IMR-90 (cell line): ENCODE results near the gene TIRAP. TPM values are rescaled to one million over a fixed set of nuclear protein-coding genes. Genes with fewer than 3 reads are reported as not detected.

ENCODE experiments used
- ATAC-seq: fragments of 200-7000 bp; cut with Tn5 transposase; 2 replicates; pipeline ENCODE4 v1.9.1; 2020; ENCODE audit warnings: low read depth, mild to moderate bottlenecking, moderate library complexity
- BruUV-seq: library from RNA; stranded (reverse); fragments of 400-500 nt; replicated peaks from 2 replicates; lab custom pipeline; 2021; lab: Mats Ljungman, UMichigan
- CTCF ChIA-PET: fragments of 300-600 bp; formaldehyde crosslinking; extraction: SDS; loops from one replicate; lab custom pipeline; 2021; ENCODE audit warnings: antibody characterized with exemption; lab: Yijun Ruan, JAX
- POLR2A ChIA-PET: fragments of 300-600 bp; sonication (Branson Sonifier 250); formaldehyde crosslinking; loops from one replicate; lab custom pipeline; 2022; ENCODE audit warnings: antibody characterized with exemption; ENCODE audit not compliant: unreplicated experiment; lab: Charles Lee
- DNase-seq: peaks from one replicate; pipeline ENCODE4 v3.0.0; 2013
- H2AFZ ChIP-seq: replicated peaks from 2 replicates; pipeline ENCODE3; 2013; ENCODE audit warnings: low read length, mild to moderate bottlenecking; ENCODE audit not compliant: poor library complexity
- H2AK5ac ChIP-seq: 2 replicates; pipeline ENCODE4 v1.6.1; 2013; ENCODE audit warnings: low read depth, low read length, inconsistent platforms
- H2AK9ac ChIP-seq: replicated peaks from 2 replicates; pipeline ENCODE3; 2013; ENCODE audit warnings: mild to moderate bottlenecking, low read depth, low read length, moderate library complexity; ENCODE audit not compliant: poor library complexity
- H2BK120ac ChIP-seq: 2 replicates; pipeline ENCODE4 v1.6.1; 2013; ENCODE audit warnings: low read depth, low read length, inconsistent platforms
- H2BK15ac ChIP-seq: 3 replicates; pipeline ENCODE4 v1.6.1; 2013; ENCODE audit warnings: low read depth, low read length, inconsistent platforms
- H2BK20ac ChIP-seq: 2 replicates; pipeline ENCODE4 v1.6.1; 2013; ENCODE audit warnings: low read depth, mild to moderate bottlenecking, inconsistent platforms, low read length, moderate library complexity
- H2BK5ac ChIP-seq: 2 replicates; pipeline ENCODE4 v1.6.1; 2013; ENCODE audit warnings: mild to moderate bottlenecking, low read depth, low read length, inconsistent platforms; ENCODE audit not compliant: poor library complexity, severe bottlenecking
- H3K14ac ChIP-seq: replicated peaks from 2 replicates; pipeline ENCODE4 v1.6.1; 2013; ENCODE audit warnings: low read depth, low read length, inconsistent platforms
- H3K18ac ChIP-seq: 2 replicates; pipeline ENCODE4 v1.6.1; 2013; ENCODE audit warnings: low read depth, low read length, control low read depth
- H3K23ac ChIP-seq: 2 replicates; pipeline ENCODE4 v1.6.1; 2013; ENCODE audit warnings: low read depth, low read length, inconsistent platforms
- H3K27ac ChIP-seq: 2 replicates; pipeline ENCODE4 v1.5.1; 2013; ENCODE audit warnings: mild to moderate bottlenecking, control low read depth, low read length; ENCODE audit not compliant: insufficient read depth
- H3K27me3 ChIP-seq: 2 replicates; pipeline ENCODE4 v1.6.1; 2013; ENCODE audit warnings: low read length; ENCODE audit not compliant: control insufficient read depth, insufficient read depth
- H3K36me3 ChIP-seq: 2 replicates; pipeline ENCODE4 v1.6.1; 2013; ENCODE audit warnings: low read length, mixed read lengths; ENCODE audit not compliant: control insufficient read depth, insufficient read depth
- H3K4ac ChIP-seq: 2 replicates; pipeline ENCODE4 v1.6.1; 2013; ENCODE audit warnings: low read depth, low read length, inconsistent platforms
- H3K4me1 ChIP-seq: 2 replicates; pipeline ENCODE4 v1.6.1; 2013; ENCODE audit warnings: low read length, mixed read lengths; ENCODE audit not compliant: control insufficient read depth, insufficient read depth
- H3K4me2 ChIP-seq: 2 replicates; pipeline ENCODE4 v1.6.1; 2013; ENCODE audit warnings: low read depth, mild to moderate bottlenecking, control low read depth, low read length, moderate library complexity
- H3K4me3 ChIP-seq: 2 replicates; pipeline ENCODE4 v1.5.1; 2013; ENCODE audit warnings: low read depth, mild to moderate bottlenecking, control low read depth, low read length, moderate library complexity; ENCODE audit not compliant: insufficient read depth
- H3K56ac ChIP-seq: 2 replicates; pipeline ENCODE4 v1.6.1; 2013; ENCODE audit warnings: low read length, inconsistent platforms; ENCODE audit not compliant: insufficient read depth; ENCODE audit errors: extremely low read depth
- H3K79me1 ChIP-seq, 2 experiments: 2 replicates each; pipeline ENCODE4 v1.6.1; 2013; ENCODE audit warnings: low read length in 2 of 2, inconsistent platforms in 1 of 2, low read depth in 1 of 2
- H3K9ac ChIP-seq: 2 replicates; pipeline ENCODE4 v1.6.1; 2013; ENCODE audit warnings: low read depth, low read length, control low read depth
- H3K9me1 ChIP-seq: 2 replicates; pipeline ENCODE4 v1.6.1; 2013; ENCODE audit warnings: low read length, inconsistent platforms; ENCODE audit not compliant: insufficient read depth
- H3K9me3 ChIP-seq: 2 replicates; pipeline ENCODE4 v1.6.1; 2013; ENCODE audit warnings: low read length; ENCODE audit not compliant: control insufficient read depth, insufficient read depth
- H4K20me1 ChIP-seq: 2 replicates; pipeline ENCODE4 v1.6.1; 2013; ENCODE audit warnings: low read length, inconsistent platforms; ENCODE audit not compliant: insufficient read depth
- H4K5ac ChIP-seq: 2 replicates; pipeline ENCODE4 v1.6.1; 2013; ENCODE audit warnings: mild to moderate bottlenecking, low read depth, low read length, control low read depth
- H4K8ac ChIP-seq, 2 experiments: 2 replicates each; pipeline ENCODE4 v1.6.1; 2013; ENCODE audit warnings: low read depth in 2 of 2, low read length in 2 of 2, control low read depth in 1 of 2, inconsistent platforms in 1 of 2
- H4K91ac ChIP-seq: 2 replicates; pipeline ENCODE4 v1.6.1; 2013; ENCODE audit warnings: low read depth, low read length, inconsistent platforms; ENCODE audit not compliant: insufficient read depth
- BHLHE40 ChIP-seq: fragments of 150-350 bp; IDR thresholded peaks from 2 replicates; pipeline ENCODE4 v1.6.1; 2016; ENCODE audit warnings: mild to moderate bottlenecking, low read depth, low read length
- MAZ ChIP-seq: IDR thresholded peaks from 2 replicates; pipeline ENCODE4 v1.6.1; 2012; ENCODE audit warnings: low read depth, mild to moderate bottlenecking, low read length, improper control_type of control experiment, moderate library complexity, borderline replicate concordance
- MXI1 ChIP-seq: IDR thresholded peaks from 2 replicates; pipeline ENCODE4 v1.6.1; 2012; ENCODE audit warnings: low read depth, mild to moderate bottlenecking, low read length, moderate library complexity, borderline replicate concordance
- USF2 ChIP-seq: fragments of 150-350 bp; IDR thresholded peaks from 2 replicates; pipeline ENCODE4 v1.6.1; 2017; ENCODE audit warnings: mild to moderate bottlenecking, antibody characterized with exemption, low read length, low read depth
- WGBS, 2 experiments: methylation state at CpG; one replicate each; pipeline versions ENCODE4 v1.1.5 to v1.1.7; 2013; ENCODE audit warnings: missing lambda C conversion rate in 2 of 2; ENCODE audit not compliant: insufficient read length in 1 of 2; ENCODE audit errors: extremely low coverage in 2 of 2; 5-methylcytosine and 5-hydroxymethylcytosine counted together
- dilution Hi-C: fragments of 300-500 bp; cut with HindIII; formaldehyde crosslinking; loops from one replicate; pipeline ENCODE4 v1.14.3; 2018; ENCODE audit warnings: low sequenced_read_pairs; ENCODE audit not compliant: unreplicated experiment
- in situ Hi-C: fragments of 300-500 bp; cut with MboI; formaldehyde crosslinking; loops from 3 replicates; pipeline ENCODE4 v1.14.3; 2019; ENCODE audit warnings: low sequenced_read_pairs, inconsistent platforms, mixed read lengths
- intact Hi-C: fragments of 100-400 bp; cut with micrococcal nuclease; formaldehyde crosslinking; loops from 2 replicates; pipeline ENCODE4 v1.10.0; 2022
- polyA plus RNA-seq, 3 experiments: library from polyadenylated mRNA; depleted of rRNA; stranded (reverse); fragments of >200 nt; gene quantifications; 2 replicates each; pipeline ENCODE4 v1.2.3, GENCODE V29; 2012; ENCODE audit warnings: low replicate concordance in 1 of 3
- total RNA-seq: library from RNA; depleted of rRNA; stranded (reverse); fragments of >200 nt; gene quantifications from 2 replicates; pipeline ENCODE4 v1.2.3, GENCODE V29; 2012

Gene TIRAP
- total and polyA plus RNA-seq, 2 of the 4 experiments (the other 2 are of a cell fraction) = 3.0 to 7.4 TPM

GRCh38 chr11:126336671-126337101 is 53.8 kb downstream of the TIRAP start:
- intact Hi-C loops = no loop called here
- dilution Hi-C loops = no loop called here

More at GRCh38 chr11:126336671-126337101, 53.8 kb downstream of the TIRAP start:
- Histone ChIP-seq H3K9ac (no peak overlapping the region), H3K36me3 (peaks cover 7% of the 10 kb centered on the region; the same call in 1 of the 2 replicates), H3K4ac (no peak overlapping the region), H2AFZ (no peak overlapping the region), H3K79me1 (peaks cover 0 to 11% of the 10 kb centered on the region in 2 experiments; a peak in 1 of 4 replicates), H3K4me2 (no peak overlapping the region), H2BK15ac (no peak overlapping the region), H2AK9ac (peak overlapping the region; percentile 23), H3K23ac (no peak overlapping the region; the same call in 1 of the 2 replicates), H3K56ac (no peak overlapping the region), H4K91ac (no peak overlapping the region), H2BK120ac (no peak overlapping the region), H3K4me3 (no peak overlapping the region), H4K5ac (no peak overlapping the region), H3K9me3 (no peaks in the 10 kb centered on the region), H3K27ac (no peak overlapping the region), H4K20me1 (peaks cover 4% of the 10 kb centered on the region; the same call in 1 of the 2 replicates), H3K9me1 (peaks cover 24% of the 10 kb centered on the region), H2BK20ac (no peak overlapping the region), H3K4me1 (peaks cover 17% of the 10 kb centered on the region), H3K18ac (no peak overlapping the region), H2BK5ac (no peak overlapping the region), H3K27me3 (no peaks in the 10 kb centered on the region), H4K8ac (no peak overlapping the region), H2AK5ac (no peak overlapping the region; the same call in 1 of the 2 replicates), H3K14ac (no peak overlapping the region)
- BruUV-seq = no TSS peak
- no peak for TF ChIP-seq MXI1
- no peak for TF ChIP-seq USF2
- no peak for TF ChIP-seq BHLHE40
- no peak for TF ChIP-seq MAZ
- ChIA-PET CTCF (no interaction called here), POLR2A (no interaction called here)
- DNase-seq = no peak
- ATAC-seq = no peak
- in situ Hi-C loops = no loop called here
- WGBS, 2 experiments = 54% methylated on average over 2 of the region's 9 CpGs; no CpG with 5 or more reads in 1 of the 2 experiments
